Activated naive CD4-positive, alpha-beta T cell treated with anti-CD3 and anti-CD28 coated beads, Interleukin-2, amount 50 U/mL, for 16 hours (primary cell): ENCODE results near the gene ANO4.
"Not testable (repeated sequence)": the region's sequence is repeated elsewhere in the genome, so short reads cannot be mapped to it uniquely, and the experiment has no call there.

Source experiments
- DNase-seq: peaks from one replicate; pipeline ENCODE4 v3.0.0-alpha.2; 2020

ANO4 gene

GRCh38 chr12:101051151-101051550 is 256.6 kb downstream of the ANO4 start:
- DNase-seq = no peak

- no peak for DNase-seq
Observed at GRCh38 chr12:101051901-101052550, 257.4 kb downstream of the ANO4 start.

GRCh38 chr12:101053203-101053602 is 258.6 kb downstream of the ANO4 start:
- DNase-seq = no peak

- DNase-seq = no peak
Observed at GRCh38 chr12:101055940-101056339, 261.4 kb downstream of the ANO4 start.

- DNase-seq = not testable (repeated sequence)
Observed at GRCh38 chr12:101062508-101062907, 267.9 kb downstream of the ANO4 start.

- no peak for DNase-seq
Observed at GRCh38 chr12:101064721-101065120, 270.1 kb downstream of the ANO4 start.

GRCh38 chr12:101066489-101066888 is 271.9 kb downstream of the ANO4 start:
- DNase-seq = no peak

GRCh38 chr12:101068402-101068801 is 273.8 kb downstream of the ANO4 start:
- DNase-seq = no peak

- DNase-seq = no peak
Observed at GRCh38 chr12:101068836-101069235, 274.3 kb downstream of the ANO4 start.

- no peak for DNase-seq
Observed at GRCh38 chr12:101074940-101075680, 280.5 kb downstream of the ANO4 start.

- DNase-seq = no peak
Observed at GRCh38 chr12:101076921-101077320, 282.3 kb downstream of the ANO4 start.

- no peak for DNase-seq
Observed at GRCh38 chr12:101077791-101078528, 283.4 kb downstream of the ANO4 start.

- DNase-seq = no peak
Observed at GRCh38 chr12:101078536-101079285, 284.1 kb downstream of the ANO4 start.

GRCh38 chr12:101082706-101083105 is 288.1 kb downstream of the ANO4 start:
- DNase-seq = no peak

GRCh38 chr12:101086490-101087135 is 292.0 kb downstream of the ANO4 start:
- DNase-seq = no peak

- DNase-seq = no peak
Observed at GRCh38 chr12:101087920-101088319, 293.3 kb downstream of the ANO4 start.

GRCh38 chr12:101089271-101089670 is 294.7 kb downstream of the ANO4 start:
- DNase-seq = no peak

GRCh38 chr12:101090222-101090621 is 295.6 kb downstream of the ANO4 start:
- not testable (repeated sequence) for DNase-seq

GRCh38 chr12:101097829-101098580 is 303.4 kb downstream of the ANO4 start:
- DNase-seq = no peak

GRCh38 chr12:101107032-101107763 is 312.6 kb downstream of the ANO4 start:
- DNase-seq = no peak

GRCh38 chr12:101108130-101108529 is 313.6 kb downstream of the ANO4 start:
- no peak for DNase-seq
